SK-N-SH (cell line): Measurements from ENCODE around the gene MST1R. TPM values are rescaled to one million over a fixed set of nuclear protein-coding genes. Genes with fewer than 3 reads are reported as not detected.
"Not testable (repeated sequence)": the region's sequence is repeated elsewhere in the genome, so short reads cannot be mapped to it uniquely, and the experiment has no call there.

Source experiments
- CTCF ChIA-PET: fragments of 300-600, 350-600 bp; formaldehyde crosslinking; extraction: SDS; loops from one replicate; lab custom pipeline; 2021; lab: Yijun Ruan, JAX
- POLR2A ChIA-PET: fragments of 350-600 bp; sonication (Branson Sonifier 250); formaldehyde crosslinking; extraction: SDS; loops from one replicate; lab custom pipeline; 2020; ENCODE audit warnings: antibody characterized with exemption, inconsistent platforms; lab: Yijun Ruan, JAX
- DNase-seq: peaks from one replicate; pipeline ENCODE4 v3.0.0; 2012
- H2AFZ ChIP-seq: fragments of 200-600 bp; sonication (generic); 2 replicates; pipeline ENCODE4 v1.8.1; 2016; ENCODE audit warnings: antibody characterized with exemption, mild to moderate bottlenecking, low read depth
- H3F3A ChIP-seq: fragments of 200-600 bp; sonication (generic); replicated peaks from 2 replicates; pipeline ENCODE3; 2016; ENCODE audit warnings: antibody characterized with exemption, mild to moderate bottlenecking; ENCODE audit not compliant: insufficient read depth
- H3K27ac ChIP-seq, 2 experiments: fragments of 200-500 bp in 1 of 2; fragments of 200-600 bp in 1 of 2; sonication (Bioruptor generic) in 1 of 2; sonication (generic), shearing (Covaris generic) in 1 of 2; 2 replicates each; pipeline versions ENCODE4 v1.5.1 to v1.6.1; 2014 to 2016; ENCODE audit warnings: low read depth in 2 of 2, inconsistent platforms in 1 of 2, low read length in 1 of 2, mild to moderate bottlenecking in 1 of 2, mixed read lengths in 1 of 2
- H3K27me3 ChIP-seq: fragments of 200-600 bp; sonication (generic), shearing (Covaris generic); 2 replicates; pipeline ENCODE4 v1.6.1; 2016; ENCODE audit warnings: mixed run types; ENCODE audit not compliant: insufficient read depth
- H3K36me3 ChIP-seq, 2 experiments: fragments of 200-500 bp in 1 of 2; fragments of 200-600 bp in 1 of 2; sonication (Bioruptor generic) in 1 of 2; sonication (generic) in 1 of 2; replicated peaks in 1 of 2; 2 replicates each; pipeline versions ENCODE3 to v1.5.1; 2014 to 2016; ENCODE audit warnings: low read length in 1 of 2, mild to moderate bottlenecking in 1 of 2; ENCODE audit not compliant: insufficient read depth in 2 of 2, control insufficient read depth in 1 of 2
- H3K4me1 ChIP-seq, 2 experiments: fragments of 200-500 bp in 1 of 2; fragments of 200-600 bp in 1 of 2; sonication (Bioruptor generic) in 1 of 2; sonication (generic), shearing (Covaris generic) in 1 of 2; 2 replicates each; pipeline versions ENCODE4 v1.5.1 to v1.6.1; 2014 to 2016; ENCODE audit warnings: low read depth in 1 of 2, low read length in 1 of 2, mixed run types in 1 of 2; ENCODE audit not compliant: insufficient read depth in 2 of 2, control insufficient read depth in 1 of 2
- H3K4me2 ChIP-seq: fragments of 200-600 bp; sonication (generic), shearing (Covaris generic); 2 replicates; pipeline ENCODE4 v1.6.1; 2017; ENCODE audit warnings: mixed run types
- H3K4me3 ChIP-seq, 2 experiments: fragments of 200-500 bp in 1 of 2; fragments of 200-600 bp in 1 of 2; sonication (Bioruptor generic) in 1 of 2; sonication (generic), shearing (Covaris generic) in 1 of 2; 2 replicates each; pipeline versions ENCODE4 v1.5.1 to v1.8.1; 2014 to 2016; ENCODE audit warnings: low read depth in 2 of 2, inconsistent platforms in 1 of 2, low read length in 1 of 2, mild to moderate bottlenecking in 1 of 2, mixed read lengths in 1 of 2, moderate library complexity in 1 of 2
- H3K79me2 ChIP-seq: fragments of 200-600 bp; sonication (generic); 2 replicates; pipeline ENCODE4 v1.8.1; 2017; ENCODE audit warnings: mild to moderate bottlenecking; ENCODE audit not compliant: insufficient read depth
- H3K9ac ChIP-seq: fragments of 200-600 bp; sonication (generic); 2 replicates; pipeline ENCODE4 v1.6.1; 2017; ENCODE audit warnings: mixed run types
- H3K9me2 ChIP-seq: fragments of 200-600 bp; sonication (generic); 2 replicates; pipeline ENCODE4 v1.6.1; 2017; ENCODE audit warnings: mixed run types
- H3K9me3 ChIP-seq: fragments of 200-600 bp; sonication (generic); 2 replicates; pipeline ENCODE4 v1.6.1; 2017; ENCODE audit warnings: mixed run types, mild to moderate bottlenecking, moderate library complexity
- H4K20me1 ChIP-seq: fragments of 200-600 bp; sonication (generic); 2 replicates; pipeline ENCODE4 v1.6.1; 2017; ENCODE audit warnings: mild to moderate bottlenecking, mixed run types; ENCODE audit not compliant: insufficient read depth
- FOSL2 ChIP-seq: IDR thresholded peaks from 2 replicates; pipeline ENCODE4 v1.4.0; 2012; ENCODE audit warnings: low read depth, mild to moderate bottlenecking, moderate library complexity, borderline replicate concordance
- GABPA ChIP-seq: IDR thresholded peaks from 2 replicates; pipeline ENCODE4 v1.4.0; 2012; ENCODE audit warnings: low read depth, mild to moderate bottlenecking
- JUND ChIP-seq: IDR thresholded peaks from 2 replicates; pipeline ENCODE4 v1.4.0; 2012
- POLR2AphosphoS5 ChIP-seq: IDR thresholded peaks from 2 replicates; pipeline ENCODE4 v1.6.1; 2012; ENCODE audit warnings: low read depth, low read length
- REST ChIP-seq: IDR thresholded peaks from 2 replicates; pipeline ENCODE4 v1.6.1; 2012; ENCODE audit warnings: mild to moderate bottlenecking, low read depth, low read length, moderate library complexity
- SIN3A ChIP-seq: IDR thresholded peaks from 2 replicates; pipeline ENCODE4 v1.6.1; 2012; ENCODE audit warnings: low read depth, mild to moderate bottlenecking, low read length, moderate library complexity, borderline replicate concordance
- WGBS: methylation state at CpG from one replicate; pipeline ENCODE4 v1.1.6; 2017; ENCODE audit warnings: low lambda C conversion rate; 5-methylcytosine and 5-hydroxymethylcytosine counted together
- polyA plus RNA-seq, 3 experiments: library from polyadenylated mRNA; depleted of rRNA; stranded (reverse); fragments of >200 nt; gene quantifications; 2 replicates each; pipeline ENCODE4 v1.2.3, GENCODE V29; 2012

MST1R gene
- polyA plus RNA-seq, 1 of the 3 experiments (the other 2 are of a cell fraction), result 0.23 TPM

GRCh38 chr3:49926117-49926728, 22.6 kb upstream of the MST1R start (continued):
- no peak for TF ChIP-seq REST
- TF ChIP-seq POLR2AphosphoS5, result no peak

- H3K27me3 ChIP-seq, result no peaks in the 10 kb centered on the region
- H3K9me2 ChIP-seq, result no peaks in the 10 kb centered on the region
- no peak for DNase-seq
- ChIA-PET POLR2A (no interaction called here), CTCF (no interaction called here)
- H3K9ac ChIP-seq, result no peak overlapping the region
- H3K4me3 ChIP-seq, result no peak overlapping the region
- H2AFZ ChIP-seq, result no peak overlapping the region
- 95% methylated on average over 2 of the region's 2 CpGs for WGBS
- TF ChIP-seq JUND, result no peak
- no peak for TF ChIP-seq GABPA
- TF ChIP-seq, all 33 proteins: peak for 0
- peaks cover 0 to 8% of the 10 kb centered on the region in 2 experiments; a peak in 1 of 4 replicates for H3K4me1 ChIP-seq
- H4K20me1 ChIP-seq, result no peaks in the 10 kb centered on the region
- H3K4me2 ChIP-seq, result no peak overlapping the region
- H3K27ac ChIP-seq, result no peak overlapping the region
- H3F3A ChIP-seq, result peaks cover 4% of the 10 kb centered on the region
- H3K79me2 ChIP-seq, result peaks cover 7% of the 10 kb centered on the region; the same call in 1 of the 2 replicates
- H3K9me3 ChIP-seq, result no peaks in the 10 kb centered on the region
- no peaks in the 10 kb centered on the region for H3K36me3 ChIP-seq
Observed at GRCh38 chr3:49925485-49925884, 21.8 kb upstream of the MST1R start.

DNA sequence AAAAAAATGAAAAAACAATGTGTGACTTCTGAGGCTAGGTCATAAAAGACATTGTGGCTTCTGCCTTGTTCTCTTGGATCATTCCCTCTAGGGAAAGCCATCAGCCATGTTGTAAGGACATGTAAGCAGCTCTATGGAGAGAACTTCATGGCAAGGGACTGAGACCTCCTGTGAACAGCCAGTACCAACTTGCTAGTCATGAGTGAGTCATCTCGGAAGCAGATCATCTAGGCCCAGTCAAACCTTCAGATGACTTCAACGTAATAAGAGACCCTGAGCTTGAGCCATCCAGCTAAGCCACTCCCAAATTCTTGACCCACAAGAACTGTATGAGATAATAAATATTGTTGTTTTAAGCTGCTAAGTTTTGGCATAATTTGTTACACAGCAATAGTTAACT, 21.0 kb upstream of the MST1R start:
- Histone ChIP-seq H3K4me1 (peaks cover 0 to 5% of the 10 kb centered on the region in 2 experiments; a peak in 1 of 4 replicates), H3K9me2 (no peaks in the 10 kb centered on the region), H3K27ac (peak overlapping the region in 1 of 2 experiments; percentile 14; a peak in 1 of 4 replicates), H3K79me2 (peaks cover 7% of the 10 kb centered on the region; the same call in 1 of the 2 replicates), H4K20me1 (no peaks in the 10 kb centered on the region), H3K4me3 (no peak overlapping the region), H3K9me3 (no peaks in the 10 kb centered on the region), H3F3A (peaks cover 4% of the 10 kb centered on the region), H3K36me3 (no peaks in the 10 kb centered on the region), H2AFZ (no peak overlapping the region), H3K27me3 (no peaks in the 10 kb centered on the region), H3K4me2 (no peak overlapping the region), H3K9ac (no peak overlapping the region)
- POLR2A ChIA-PET, result no interaction called here
- CTCF ChIA-PET, result no interaction called here
- WGBS, result 49% methylated on average over 2 of the region's 2 CpGs
- TF ChIP-seq SIN3A (no peak), JUND (peak; percentile 49; the same call in 1 of the 2 replicates), FOSL2 (peak; percentile 79; the same call in 1 of the 2 replicates)
- DNase-seq, result no peak

GRCh38 chr3:49917806-49918590, 14.3 kb upstream of the MST1R start:
- H3K36me3 ChIP-seq, POLR2A ChIA-PET, DNase-seq, H3K9me3 ChIP-seq, H2AFZ ChIP-seq, H3K4me1 ChIP-seq, H3K27ac ChIP-seq, H3K27me3 ChIP-seq, H3F3A ChIP-seq, H4K20me1 ChIP-seq, H3K4me2 ChIP-seq, H3K79me2 ChIP-seq, H3K4me3 ChIP-seq, H3K9ac ChIP-seq, H3K9me2 ChIP-seq: not testable (repeated sequence)
- 95% methylated on average over 19 of the region's 19 CpGs for WGBS
- CTCF ChIA-PET, result interaction anchor here (1.3 to 2.1 kb wide), 2 partner anchors 12 to 115 kb away, joined by 3 to 7 read pairs; partner anchors contain the start of genes INKA1 and MON1A
